PFSK-1 (cell line): ENCODE results near the gene GSG1.

Source experiments
- FOXP2 ChIP-seq: optimal IDR thresholded peaks from 2 replicates; pipeline ENCODE3; 2011; ENCODE audit warnings: borderline replicate concordance, control low read depth, inconsistent platforms; ENCODE audit not compliant: insufficient read depth; ENCODE audit errors: extremely low read length, extremely low read depth
- POLR2AphosphoS5 ChIP-seq: IDR thresholded peaks from 2 replicates; pipeline ENCODE4 v1.6.1; 2012; ENCODE audit warnings: low read depth, mild to moderate bottlenecking, control low read depth, low read length, moderate library complexity
- TAF1 ChIP-seq: IDR thresholded peaks from 2 replicates; pipeline ENCODE4 v1.6.1; 2012; ENCODE audit warnings: low read length, control low read depth, borderline replicate concordance; ENCODE audit not compliant: insufficient read depth

- TF ChIP-seq FOXP2 (no peak), TAF1 (no peak), POLR2AphosphoS5 (no peak)
Observed at GRCh38 chr12:13097491-13098011, 5.9 kb downstream of the GSG1 start.
